PFSK-1 (cell line): Measurements from ENCODE around the gene CEP170B.

ENCODE experiments used
- FOXP2 ChIP-seq: optimal IDR thresholded peaks from 2 replicates; pipeline ENCODE3; 2011; ENCODE audit warnings: borderline replicate concordance, control low read depth, inconsistent platforms; ENCODE audit not compliant: insufficient read depth; ENCODE audit errors: extremely low read length, extremely low read depth
- TF ChIP-seq, protein P1 (sequence below), 2 experiments: IDR thresholded peaks; 2 replicates each; pipeline versions ENCODE4 v1.6.1 to v1.8.0; 2011 to 2012; ENCODE audit warnings: low read depth in 2 of 2, low read length in 2 of 2, control low read depth in 1 of 2, inconsistent platforms in 1 of 2, mild to moderate bottlenecking in 1 of 2, moderate library complexity in 1 of 2; ENCODE audit not compliant: insufficient read depth in 1 of 2

DNA sequence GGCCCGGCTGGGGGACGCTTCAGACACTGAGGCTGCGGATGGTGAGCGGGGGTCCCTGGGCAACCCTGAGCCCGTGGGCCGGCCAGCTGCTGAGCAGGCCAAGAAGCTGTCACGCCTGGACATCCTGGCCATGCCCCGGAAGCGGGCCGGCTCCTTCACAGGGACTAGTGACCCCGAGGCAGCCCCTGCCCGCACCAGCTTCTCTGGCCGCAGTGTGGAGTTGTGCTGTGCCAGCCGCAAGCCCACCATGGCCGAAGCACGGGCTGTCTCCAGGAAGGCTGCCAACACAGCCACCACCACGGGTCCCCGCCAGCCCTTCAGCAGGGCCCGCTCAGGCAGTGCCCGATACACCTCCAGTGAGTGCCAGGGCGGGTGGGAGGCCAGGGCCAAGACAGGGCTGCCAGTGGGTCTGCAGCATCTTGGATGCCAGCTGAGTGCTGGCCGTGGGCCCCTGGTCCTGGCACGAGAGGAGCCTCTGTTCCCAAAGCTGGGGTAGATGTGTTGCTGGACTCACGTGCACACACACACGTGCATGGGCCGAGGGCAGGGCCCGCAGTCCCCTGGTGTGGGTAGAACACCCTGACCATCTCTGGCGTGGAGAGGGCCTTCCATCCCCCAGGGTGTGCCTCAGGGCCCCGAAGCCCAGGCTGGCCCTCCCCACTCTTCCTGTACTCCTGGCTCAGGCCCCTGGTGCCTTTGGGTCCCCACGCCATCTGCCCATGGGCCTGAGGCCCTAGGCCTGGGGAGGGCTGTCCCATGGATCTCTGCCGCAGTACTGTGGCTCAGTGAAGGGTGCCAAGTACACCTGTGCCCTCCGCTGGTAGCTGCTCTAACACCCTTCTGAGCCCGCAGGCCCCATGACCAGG is 22.8 kb downstream of the CEP170B start:
- TF ChIP-seq, protein P1, sequence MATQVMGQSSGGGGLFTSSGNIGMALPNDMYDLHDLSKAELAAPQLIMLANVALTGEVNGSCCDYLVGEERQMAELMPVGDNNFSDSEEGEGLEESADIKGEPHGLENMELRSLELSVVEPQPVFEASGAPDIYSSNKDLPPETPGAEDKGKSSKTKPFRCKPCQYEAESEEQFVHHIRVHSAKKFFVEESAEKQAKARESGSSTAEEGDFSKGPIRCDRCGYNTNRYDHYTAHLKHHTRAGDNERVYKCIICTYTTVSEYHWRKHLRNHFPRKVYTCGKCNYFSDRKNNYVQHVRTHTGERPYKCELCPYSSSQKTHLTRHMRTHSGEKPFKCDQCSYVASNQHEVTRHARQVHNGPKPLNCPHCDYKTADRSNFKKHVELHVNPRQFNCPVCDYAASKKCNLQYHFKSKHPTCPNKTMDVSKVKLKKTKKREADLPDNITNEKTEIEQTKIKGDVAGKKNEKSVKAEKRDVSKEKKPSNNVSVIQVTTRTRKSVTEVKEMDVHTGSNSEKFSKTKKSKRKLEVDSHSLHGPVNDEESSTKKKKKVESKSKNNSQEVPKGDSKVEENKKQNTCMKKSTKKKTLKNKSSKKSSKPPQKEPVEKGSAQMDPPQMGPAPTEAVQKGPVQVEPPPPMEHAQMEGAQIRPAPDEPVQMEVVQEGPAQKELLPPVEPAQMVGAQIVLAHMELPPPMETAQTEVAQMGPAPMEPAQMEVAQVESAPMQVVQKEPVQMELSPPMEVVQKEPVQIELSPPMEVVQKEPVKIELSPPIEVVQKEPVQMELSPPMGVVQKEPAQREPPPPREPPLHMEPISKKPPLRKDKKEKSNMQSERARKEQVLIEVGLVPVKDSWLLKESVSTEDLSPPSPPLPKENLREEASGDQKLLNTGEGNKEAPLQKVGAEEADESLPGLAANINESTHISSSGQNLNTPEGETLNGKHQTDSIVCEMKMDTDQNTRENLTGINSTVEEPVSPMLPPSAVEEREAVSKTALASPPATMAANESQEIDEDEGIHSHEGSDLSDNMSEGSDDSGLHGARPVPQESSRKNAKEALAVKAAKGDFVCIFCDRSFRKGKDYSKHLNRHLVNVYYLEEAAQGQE (IDR thresholded peaks at IDR 0.05; ENCODE audit: insufficient read depth in 1 of 2, low read depth in 2 of 2, low read length in 2 of 2), result no peak
- TF ChIP-seq FOXP2, result no peak
